WTC11 (cell line): Measurements from ENCODE around the gene METTL3. TPM values are rescaled to one million over a fixed set of nuclear protein-coding genes. Genes with fewer than 3 reads are reported as not detected.
A peak's percentile ranks its signal among the peaks of the same experiment; 100 is the strongest.

ENCODE experiments used
- ATAC-seq: fragments of 200-7000 bp; cut with Tn5 transposase; 2 replicates; pipeline ENCODE4 v1.10.0; 2021; ENCODE audit warnings: mild to moderate bottlenecking, moderate library complexity
- CTCF ChIA-PET: fragments of 300-600 bp; sonication (Branson Sonifier 250); formaldehyde crosslinking; loops from one replicate; lab custom pipeline; 2021; ENCODE audit warnings: antibody characterized with exemption; lab: Charles Lee
- POLR2A ChIA-PET: fragments of 350-600 bp; sonication (Branson Sonifier 250); formaldehyde crosslinking; loops from one replicate; lab custom pipeline; 2021; ENCODE audit warnings: antibody characterized with exemption; lab: Charles Lee
- DNase-seq: peaks from one replicate; pipeline ENCODE4 v3.0.0; 2021; ENCODE audit warnings: low spot score
- H3K27ac Mint-ChIP-seq: 2 replicates; pipeline ENCODE4 v1.8.0; 2021; ENCODE audit warnings: mixed read lengths
- H3K27me3 Mint-ChIP-seq: 2 replicates; pipeline ENCODE4 v1.8.0; 2021; ENCODE audit warnings: low read depth, mild to moderate bottlenecking, moderate library complexity, mixed read lengths
- H3K36me3 Mint-ChIP-seq: 2 replicates; pipeline ENCODE4 v1.8.0; 2021; ENCODE audit warnings: mixed read lengths
- H3K4me1 Mint-ChIP-seq: 2 replicates; pipeline ENCODE4 v1.8.0; 2022; ENCODE audit warnings: mixed read lengths
- H3K4me3 Mint-ChIP-seq: 2 replicates; pipeline ENCODE4 v1.8.0; 2021; ENCODE audit warnings: mild to moderate bottlenecking, moderate library complexity, mixed read lengths
- H3K9me3 Mint-ChIP-seq: 2 replicates; pipeline ENCODE4 v1.8.0; 2021; ENCODE audit warnings: mixed read lengths
- ATF3 ChIP-seq: sonication (generic); formaldehyde crosslinking; conservative IDR thresholded peaks from 2 replicates; pipeline ENCODE4 v1.8.1; 2022; ENCODE audit warnings: mild to moderate bottlenecking, missing genetic modification reagents
- CBFB ChIP-seq: sonication (generic); formaldehyde crosslinking; IDR thresholded peaks from 2 replicates; pipeline ENCODE4 v1.8.1; 2022; ENCODE audit warnings: mild to moderate bottlenecking, low read depth, missing genetic modification reagents
- ELF4 ChIP-seq: sonication (generic); formaldehyde crosslinking; IDR thresholded peaks from 2 replicates; pipeline ENCODE4 v1.8.1; 2022; ENCODE audit warnings: low read depth, mild to moderate bottlenecking, moderate library complexity, missing genetic modification reagents
- ESRRA ChIP-seq: sonication (generic); formaldehyde crosslinking; IDR thresholded peaks from 2 replicates; pipeline ENCODE4 v1.8.1; 2022; ENCODE audit warnings: mild to moderate bottlenecking, missing genetic modification reagents, borderline replicate concordance
- KAT7 ChIP-seq: sonication (generic); formaldehyde crosslinking; IDR thresholded peaks from 2 replicates; pipeline ENCODE4 v1.8.1; 2023; ENCODE audit warnings: missing genetic modification reagents, mild to moderate bottlenecking, borderline replicate concordance
- PRRX2 ChIP-seq: fragments of 250-450 bp; sonication (Bioruptor Pico); IDR thresholded peaks from 2 replicates; pipeline ENCODE4 v1.8.0; 2021; ENCODE audit warnings: mild to moderate bottlenecking
- RORB ChIP-seq: fragments of 250-450 bp; sonication (Bioruptor Pico); IDR thresholded peaks from 2 replicates; pipeline ENCODE4 v1.9.0; 2021; ENCODE audit warnings: mild to moderate bottlenecking
- SMAD3 ChIP-seq: sonication (generic); formaldehyde crosslinking; IDR thresholded peaks from 2 replicates; pipeline ENCODE4 v1.8.0; 2022; ENCODE audit warnings: missing genetic modification reagents, mild to moderate bottlenecking, borderline replicate concordance
- SMAD4 ChIP-seq: sonication (generic); formaldehyde crosslinking; IDR thresholded peaks from 2 replicates; pipeline ENCODE4 v1.8.0; 2022; ENCODE audit warnings: mild to moderate bottlenecking, missing genetic modification reagents
- USF2 ChIP-seq: sonication (generic); formaldehyde crosslinking; IDR thresholded peaks from 2 replicates; pipeline ENCODE4 v1.8.1; 2023; ENCODE audit warnings: mild to moderate bottlenecking, missing genetic modification reagents, moderate library complexity
- ZNF138 ChIP-seq: sonication (generic); formaldehyde crosslinking; conservative IDR thresholded peaks from 2 replicates; pipeline ENCODE4 v1.8.1; 2022; ENCODE audit warnings: mild to moderate bottlenecking, moderate library complexity, missing genetic modification reagents
- ZNF263 ChIP-seq: sonication (generic); formaldehyde crosslinking; IDR thresholded peaks from 2 replicates; pipeline ENCODE4 v1.8.1; 2022; ENCODE audit warnings: low read depth, mild to moderate bottlenecking, moderate library complexity, missing genetic modification reagents
- ZNF396 ChIP-seq: fragments of 250-450 bp; sonication (Bioruptor Pico); IDR thresholded peaks from 2 replicates; pipeline ENCODE4 v1.8.0; 2021; ENCODE audit warnings: mild to moderate bottlenecking, moderate library complexity, borderline replicate concordance
- ZNF423 ChIP-seq: fragments of 250-450 bp; sonication (Bioruptor Pico); IDR thresholded peaks from 2 replicates; pipeline ENCODE4 v2.1.2; 2022; ENCODE audit warnings: mild to moderate bottlenecking, moderate library complexity
- ZNF512 ChIP-seq: sonication (generic); formaldehyde crosslinking; IDR thresholded peaks from 2 replicates; pipeline ENCODE4 v1.8.1; 2022; ENCODE audit warnings: missing genetic modification reagents, borderline replicate concordance
- ZNF671 ChIP-seq: fragments of 250-450 bp; sonication (Bioruptor Pico); IDR thresholded peaks from 2 replicates; pipeline ENCODE4 v1.8.0; 2021; ENCODE audit warnings: mild to moderate bottlenecking
- ZSCAN18 ChIP-seq: fragments of 250-450 bp; sonication (Bioruptor Pico); IDR thresholded peaks from 2 replicates; pipeline ENCODE4 v2.1.2; 2022; ENCODE audit warnings: mild to moderate bottlenecking, moderate library complexity
- total RNA-seq: library from RNA; stranded (reverse); gene quantifications from 3 replicates; pipeline ENCODE4 v1.2.3, GENCODE V29; 2021
- TF ChIP-seq, protein P1 (sequence below): sonication (generic); formaldehyde crosslinking; IDR thresholded peaks from 2 replicates; pipeline ENCODE4 v1.8.1; 2023; ENCODE audit warnings: mild to moderate bottlenecking, missing genetic modification reagents, moderate library complexity
- TF ChIP-seq, protein P2 (sequence below): sonication (generic); formaldehyde crosslinking; IDR thresholded peaks from 2 replicates; pipeline ENCODE4 v1.8.0; 2023; ENCODE audit warnings: mild to moderate bottlenecking, missing genetic modification reagents
- TF ChIP-seq, protein P3 (sequence below): sonication (generic); formaldehyde crosslinking; IDR thresholded peaks from 2 replicates; pipeline ENCODE4 v1.8.1; 2022; ENCODE audit warnings: low read depth, missing genetic modification reagents, borderline replicate concordance

METTL3 gene
- total RNA-seq, 1 experiment from 2014 or later = 93.2 TPM

DNA sequence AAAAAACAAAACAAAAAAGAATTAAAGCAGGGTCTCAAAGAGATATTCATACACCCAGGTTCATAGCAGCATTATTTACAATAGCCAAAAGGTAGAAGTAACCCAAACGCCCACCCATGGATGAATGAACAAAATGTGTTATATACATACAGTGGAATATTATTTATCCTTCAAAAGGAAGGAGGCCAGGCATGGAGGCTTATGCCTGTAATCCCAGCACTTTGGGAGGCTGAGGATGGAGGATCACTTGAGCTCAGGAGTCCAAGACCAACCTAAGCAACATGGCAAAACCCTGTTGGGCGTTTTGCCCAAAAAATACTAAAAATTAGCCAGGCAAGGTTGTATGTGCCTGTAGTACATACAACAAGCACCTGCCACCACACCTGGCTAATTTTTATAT, 4.6 kb downstream of the METTL3 start:
- no peaks in the 10 kb centered on the region for H3K9me3 Mint-ChIP-seq
- ChIA-PET CTCF (interaction anchor here (1.6 kb wide), 1 partner anchor 8 kb away, joined by 3 read pairs; no protein-coding TSS in a partner anchor), POLR2A (no interaction called here)
- no peak for DNase-seq
- ATAC-seq = no peak
- TF ChIP-seq, protein P1, sequence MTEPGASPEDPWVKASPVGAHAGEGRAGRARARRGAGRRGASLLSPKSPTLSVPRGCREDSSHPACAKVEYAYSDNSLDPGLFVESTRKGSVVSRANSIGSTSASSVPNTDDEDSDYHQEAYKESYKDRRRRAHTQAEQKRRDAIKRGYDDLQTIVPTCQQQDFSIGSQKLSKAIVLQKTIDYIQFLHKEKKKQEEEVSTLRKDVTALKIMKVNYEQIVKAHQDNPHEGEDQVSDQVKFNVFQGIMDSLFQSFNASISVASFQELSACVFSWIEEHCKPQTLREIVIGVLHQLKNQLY (CRISPR knock-in tag) = no peak
- no peak for TF ChIP-seq ATF3 (CRISPR knock-in tag)
- TF ChIP-seq ZNF396 (CRISPR knock-in tag) = no peak
- TF ChIP-seq ZSCAN18 (CRISPR knock-in tag) = no peak
- no peak for TF ChIP-seq SMAD4 (CRISPR knock-in tag)
- TF ChIP-seq USF2 (CRISPR knock-in tag) = no peak
- TF ChIP-seq CBFB (CRISPR knock-in tag) = no peak
- no peaks in the 10 kb centered on the region for H3K27me3 Mint-ChIP-seq
- peaks cover 51% of the 10 kb centered on the region for H3K36me3 Mint-ChIP-seq
- no peak overlapping the region for H3K4me3 Mint-ChIP-seq
- no peak overlapping the region for H3K27ac Mint-ChIP-seq
- peaks cover 25% of the 10 kb centered on the region for H3K4me1 Mint-ChIP-seq

GRCh38 chr14:21505012-21505553, 6.1 kb downstream of the METTL3 start:
- POLR2A ChIA-PET = no interaction called here
- Mint-ChIP-seq H3K27me3 (no peaks in the 10 kb centered on the region), H3K27ac (peak overlapping the region; percentile 95; the same call in 1 of the 2 replicates), H3K36me3 (peaks cover 62% of the 10 kb centered on the region), H3K4me3 (no peak overlapping the region), H3K4me1 (peaks cover 27% of the 10 kb centered on the region), H3K9me3 (no peaks in the 10 kb centered on the region)
- DNase-seq (no peak), ATAC-seq (no peak)
- CTCF ChIA-PET = no interaction called here
- TF ChIP-seq ELF4 (CRISPR knock-in tag) = no peak
- no peak for TF ChIP-seq USF2 (CRISPR knock-in tag)
- TF ChIP-seq ESRRA (CRISPR knock-in tag) = no peak
- no peak for TF ChIP-seq ZNF263 (CRISPR knock-in tag)
- TF ChIP-seq ZNF512 (CRISPR knock-in tag) = no peak
- TF ChIP-seq ZNF138 (CRISPR knock-in tag) = no peak
- no peak for TF ChIP-seq KAT7 (CRISPR knock-in tag)
- TF ChIP-seq ZNF423 (CRISPR knock-in tag) = no peak
- TF ChIP-seq, protein P2, sequence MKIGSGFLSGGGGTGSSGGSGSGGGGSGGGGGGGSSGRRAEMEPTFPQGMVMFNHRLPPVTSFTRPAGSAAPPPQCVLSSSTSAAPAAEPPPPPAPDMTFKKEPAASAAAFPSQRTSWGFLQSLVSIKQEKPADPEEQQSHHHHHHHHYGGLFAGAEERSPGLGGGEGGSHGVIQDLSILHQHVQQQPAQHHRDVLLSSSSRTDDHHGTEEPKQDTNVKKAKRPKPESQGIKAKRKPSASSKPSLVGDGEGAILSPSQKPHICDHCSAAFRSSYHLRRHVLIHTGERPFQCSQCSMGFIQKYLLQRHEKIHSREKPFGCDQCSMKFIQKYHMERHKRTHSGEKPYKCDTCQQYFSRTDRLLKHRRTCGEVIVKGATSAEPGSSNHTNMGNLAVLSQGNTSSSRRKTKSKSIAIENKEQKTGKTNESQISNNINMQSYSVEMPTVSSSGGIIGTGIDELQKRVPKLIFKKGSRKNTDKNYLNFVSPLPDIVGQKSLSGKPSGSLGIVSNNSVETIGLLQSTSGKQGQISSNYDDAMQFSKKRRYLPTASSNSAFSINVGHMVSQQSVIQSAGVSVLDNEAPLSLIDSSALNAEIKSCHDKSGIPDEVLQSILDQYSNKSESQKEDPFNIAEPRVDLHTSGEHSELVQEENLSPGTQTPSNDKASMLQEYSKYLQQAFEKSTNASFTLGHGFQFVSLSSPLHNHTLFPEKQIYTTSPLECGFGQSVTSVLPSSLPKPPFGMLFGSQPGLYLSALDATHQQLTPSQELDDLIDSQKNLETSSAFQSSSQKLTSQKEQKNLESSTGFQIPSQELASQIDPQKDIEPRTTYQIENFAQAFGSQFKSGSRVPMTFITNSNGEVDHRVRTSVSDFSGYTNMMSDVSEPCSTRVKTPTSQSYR (CRISPR knock-in tag) = no peak
- no peak for TF ChIP-seq RORB (CRISPR knock-in tag)
- TF ChIP-seq, protein P3, sequence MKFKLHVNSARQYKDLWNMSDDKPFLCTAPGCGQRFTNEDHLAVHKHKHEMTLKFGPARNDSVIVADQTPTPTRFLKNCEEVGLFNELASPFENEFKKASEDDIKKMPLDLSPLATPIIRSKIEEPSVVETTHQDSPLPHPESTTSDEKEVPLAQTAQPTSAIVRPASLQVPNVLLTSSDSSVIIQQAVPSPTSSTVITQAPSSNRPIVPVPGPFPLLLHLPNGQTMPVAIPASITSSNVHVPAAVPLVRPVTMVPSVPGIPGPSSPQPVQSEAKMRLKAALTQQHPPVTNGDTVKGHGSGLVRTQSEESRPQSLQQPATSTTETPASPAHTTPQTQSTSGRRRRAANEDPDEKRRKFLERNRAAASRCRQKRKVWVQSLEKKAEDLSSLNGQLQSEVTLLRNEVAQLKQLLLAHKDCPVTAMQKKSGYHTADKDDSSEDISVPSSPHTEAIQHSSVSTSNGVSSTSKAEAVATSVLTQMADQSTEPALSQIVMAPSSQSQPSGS = no peak
- no peak for TF ChIP-seq PRRX2 (CRISPR knock-in tag)
- TF ChIP-seq SMAD3 (CRISPR knock-in tag) = no peak
- TF ChIP-seq ZNF671 = no peak
